ENCODE data around the gene GRIA4. TPM values are rescaled to one million over a fixed set of nuclear protein-coding genes. Genes with fewer than 3 reads are reported as not detected.

The GRIA4 gene
- total RNA-seq (2014; rRNA removed; shearing (Covaris generic)) = not detected in 2 replicates
- not detected in 2 replicates for polyA plus RNA-seq (2015; cell fraction: cytosol; rRNA removed)
- not detected in 2 replicates for polyA plus RNA-seq (2015; cell fraction: nucleus; rRNA removed)

- no peak for DNase-seq (ENCODE audit: low read depth)
These were observed at the start of gene GRIA4 for GRCh38 chr11:105609832-105610781. GRIA4 (plus strand) TSS chr11:105610073; CDS start chr11:105610998, 925 bp downstream.

- no peak for DNase-seq (ENCODE audit: low read depth)
These were observed 36.8 kb upstream of the GRIA4 start for GRCh38 chr11:105573091-105573490.

- no peak for DNase-seq (ENCODE audit: low read depth)
These were observed 34.9 kb upstream of the GRIA4 start for GRCh38 chr11:105574974-105575373.

GRCh38 chr11:105577641-105578040 lies 32.2 kb upstream of the GRIA4 start:
- DNase-seq (ENCODE audit: low read depth) = peak; percentile 21

- DNase-seq (ENCODE audit: low read depth) = no peak
These were observed 30.8 kb upstream of the GRIA4 start for GRCh38 chr11:105579111-105579510.

- DNase-seq (ENCODE audit: low read depth) = peak; percentile 3
These were observed 27.4 kb upstream of the GRIA4 start for GRCh38 chr11:105582497-105582896.

- DNase-seq (ENCODE audit: low read depth) = peak; percentile 65
These were observed 21.9 kb upstream of the GRIA4 start for GRCh38 chr11:105588001-105588400.

- no peak for DNase-seq (ENCODE audit: low read depth)
These were observed 20.5 kb upstream of the GRIA4 start for GRCh38 chr11:105589346-105589745.

- no peak for DNase-seq (ENCODE audit: low read depth)
These were observed 17.8 kb upstream of the GRIA4 start for GRCh38 chr11:105592035-105592434.

- DNase-seq (ENCODE audit: low read depth) = no peak
These were observed 11.5 kb upstream of the GRIA4 start for GRCh38 chr11:105598371-105598770.

- no peak for DNase-seq (ENCODE audit: low read depth)
These were observed 6.7 kb upstream of the GRIA4 start for GRCh38 chr11:105603156-105603555.

- DNase-seq (ENCODE audit: low read depth) = no peak
These were observed 512 bp upstream of the GRIA4 start for GRCh38 chr11:105609341-105609781.

GRCh38 chr11:105610871-105611571 lies 1.1 kb downstream of the GRIA4 start:
- no peak for DNase-seq (ENCODE audit: low read depth)

- DNase-seq (ENCODE audit: low read depth) = no peak
These were observed 1.9 kb downstream of the GRIA4 start for GRCh38 chr11:105611572-105612441.

- no peak for DNase-seq (ENCODE audit: low read depth)
These were observed 2.9 kb downstream of the GRIA4 start for GRCh38 chr11:105612771-105613170.

- no peak for DNase-seq (ENCODE audit: low read depth)
These were observed 3.3 kb downstream of the GRIA4 start for GRCh38 chr11:105613183-105613582.

GRCh38 chr11:105618343-105618955 lies 8.6 kb downstream of the GRIA4 start:
- peak; percentile 5 for DNase-seq (ENCODE audit: low read depth)

- no peak for DNase-seq (ENCODE audit: low read depth)
These were observed 9.7 kb downstream of the GRIA4 start for GRCh38 chr11:105619556-105619955.

GRCh38 chr11:105622016-105622415 lies 12.1 kb downstream of the GRIA4 start:
- no peak for DNase-seq (ENCODE audit: low read depth)

- no peak for DNase-seq (ENCODE audit: low read depth)
These were observed 22.4 kb downstream of the GRIA4 start for GRCh38 chr11:105632316-105632715.

GRCh38 chr11:105635466-105635865 lies 25.6 kb downstream of the GRIA4 start:
- DNase-seq (ENCODE audit: low read depth) = no peak
